OCI-LY1 (cell line): ENCODE measurements around the gene SACM1L.

Experiments used
- H2AFZ ChIP-seq: fragments of 200-600 bp; sonication (generic), shearing (Covaris generic); 2 replicates; pipeline ENCODE4 v1.6.0; 2014; ENCODE audit warnings: antibody characterized with exemption, mild to moderate bottlenecking, low read length
- H3F3A ChIP-seq: fragments of 200-600 bp; sonication (generic), shearing (Covaris generic); 2 replicates; pipeline ENCODE4 v1.6.0; 2014; ENCODE audit warnings: mild to moderate bottlenecking, antibody characterized with exemption, low read length, moderate library complexity; ENCODE audit not compliant: insufficient read depth
- H3K27ac ChIP-seq: fragments of 200-600 bp; sonication (generic); 2 replicates; pipeline ENCODE4 v1.5.1; 2014; ENCODE audit warnings: low read length, mixed run types, mild to moderate bottlenecking, low read depth; ENCODE audit not compliant: poor library complexity, severe bottlenecking
- H3K27me3 ChIP-seq: fragments of 200-600 bp; sonication (generic); 2 replicates; pipeline ENCODE4 v1.6.0; 2014; ENCODE audit warnings: antibody characterized with exemption, mild to moderate bottlenecking, low read length, moderate library complexity; ENCODE audit not compliant: insufficient read depth
- H3K36me3 ChIP-seq: fragments of 200-600 bp; sonication (generic); 2 replicates; pipeline ENCODE4 v1.6.1; 2014; ENCODE audit warnings: mild to moderate bottlenecking, antibody characterized with exemption, low read length, moderate library complexity, mixed read lengths; ENCODE audit not compliant: insufficient read depth
- H3K4me1 ChIP-seq: fragments of 200-600 bp; sonication (generic); 2 replicates; pipeline ENCODE4 v1.5.1; 2014; ENCODE audit warnings: mild to moderate bottlenecking, low read length, moderate library complexity; ENCODE audit not compliant: insufficient read depth, severe bottlenecking
- H3K4me2 ChIP-seq: fragments of 200-600 bp; sonication (generic), shearing (Covaris generic); 2 replicates; pipeline ENCODE4 v1.6.1; 2014; ENCODE audit warnings: low read length
- H3K4me3 ChIP-seq: fragments of 200-600 bp; sonication (generic); 2 replicates; pipeline ENCODE4 v1.5.1; 2014; ENCODE audit warnings: low read length, low read depth, mild to moderate bottlenecking, mixed read lengths; ENCODE audit not compliant: poor library complexity, severe bottlenecking
- H3K79me2 ChIP-seq: fragments of 200-600 bp; shearing (Covaris generic); 2 replicates; pipeline ENCODE4 v1.6.1; 2016; ENCODE audit warnings: mixed run types, low read length, mixed read lengths; ENCODE audit not compliant: insufficient read depth
- H3K9ac ChIP-seq: fragments of 200-600 bp; sonication (generic), shearing (Covaris generic); 2 replicates; pipeline ENCODE4 v1.6.1; 2014; ENCODE audit warnings: mild to moderate bottlenecking, low read length, mixed read lengths
- H3K9me2 ChIP-seq: fragments of 200-600 bp; sonication (generic), shearing (Covaris generic); 2 replicates; pipeline ENCODE4 v1.6.1; 2014; ENCODE audit warnings: low read depth, mild to moderate bottlenecking, low read length, mixed read lengths
- H3K9me3 ChIP-seq: fragments of 200-600 bp; shearing (Covaris generic); 2 replicates; pipeline ENCODE4 v1.6.1; 2014; ENCODE audit warnings: low read length, mixed read lengths
- H4K20me1 ChIP-seq: fragments of 200-600 bp; sonication (generic), shearing (Covaris generic); 2 replicates; pipeline ENCODE4 v1.6.0; 2016; ENCODE audit warnings: mild to moderate bottlenecking, low read length; ENCODE audit not compliant: insufficient read depth
- CTCF ChIP-seq: fragments of 200-600 bp; sonication (generic), shearing (Covaris generic); IDR thresholded peaks from 2 replicates; pipeline ENCODE4 v1.5.1; 2017; ENCODE audit warnings: mild to moderate bottlenecking, antibody characterized with exemption, low read length, moderate library complexity, mixed read lengths
- EZH2 ChIP-seq: fragments of 200-600 bp; sonication (generic), shearing (Covaris generic); IDR thresholded peaks from 2 replicates; pipeline ENCODE4 v1.8.0; 2017; ENCODE audit warnings: borderline replicate concordance, mixed run types, mild to moderate bottlenecking, antibody characterized with exemption, low read length, moderate library complexity, mixed read lengths

Gene SACM1L

GRCh38 chr3:45758871-45759270 is 69.7 kb downstream of the SACM1L start:
- Histone ChIP-seq H3F3A (no peaks in the 10 kb centered on the region), H3K9me2 (no peaks in the 10 kb centered on the region), H3K36me3 (no peaks in the 10 kb centered on the region), H3K27ac (no peak overlapping the region), H3K9me3 (no peaks in the 10 kb centered on the region), H3K4me2 (no peak overlapping the region), H3K4me3 (no peak overlapping the region), H3K79me2 (no peaks in the 10 kb centered on the region), H3K4me1 (no peaks in the 10 kb centered on the region), H3K9ac (no peak overlapping the region), H4K20me1 (no peaks in the 10 kb centered on the region), H2AFZ (no peak overlapping the region), H3K27me3 (peaks cover 3% of the 10 kb centered on the region; the same call in 1 of the 2 replicates)
- no peak for TF ChIP-seq CTCF
- no peak for TF ChIP-seq EZH2

- Histone ChIP-seq H3K9me3 (no peaks in the 10 kb centered on the region), H3K4me1 (no peaks in the 10 kb centered on the region), H2AFZ (no peak overlapping the region), H3K27ac (no peak overlapping the region), H3K9ac (no peak overlapping the region), H3K4me3 (no peak overlapping the region), H3F3A (no peaks in the 10 kb centered on the region), H4K20me1 (no peaks in the 10 kb centered on the region), H3K36me3 (no peaks in the 10 kb centered on the region), H3K4me2 (no peak overlapping the region), H3K27me3 (peaks cover 3% of the 10 kb centered on the region; the same call in 1 of the 2 replicates), H3K9me2 (no peaks in the 10 kb centered on the region), H3K79me2 (no peaks in the 10 kb centered on the region)
- TF ChIP-seq EZH2 (no peak), CTCF (no peak)
These were observed 70.7 kb downstream of the SACM1L start for GRCh38 chr3:45759851-45760250.

GRCh38 chr3:45760878-45761711 is 71.9 kb downstream of the SACM1L start:
- Histone ChIP-seq H3K79me2 (no peaks in the 10 kb centered on the region), H2AFZ (no peak overlapping the region), H3K9ac (no peak overlapping the region), H3K27ac (no peak overlapping the region), H3K4me1 (no peaks in the 10 kb centered on the region), H3K4me3 (no peak overlapping the region), H4K20me1 (no peaks in the 10 kb centered on the region), H3K4me2 (no peak overlapping the region), H3K9me2 (no peaks in the 10 kb centered on the region), H3K36me3 (no peaks in the 10 kb centered on the region), H3K9me3 (no peaks in the 10 kb centered on the region), H3K27me3 (peaks cover 3% of the 10 kb centered on the region; the same call in 1 of the 2 replicates), H3F3A (no peaks in the 10 kb centered on the region)
- TF ChIP-seq EZH2 (no peak), CTCF (peak; percentile 74)
